ENCODE data around the gene TCEAL1. TPM values are rescaled to one million over a fixed set of nuclear protein-coding genes. Genes with fewer than 3 reads are reported as not detected.
A peak's percentile ranks its signal among the peaks of the same experiment; 100 is the strongest.

TCEAL1 gene
- total RNA-seq = 10 to 100 TPM; 14.8 to 28.0 TPM

- H3K36me3 ChIP-seq (replicated peaks in 1 of 2; ENCODE audit: insufficient read depth in 1 of 2, low read depth in 2 of 2) = no peaks in the 10 kb centered on the region
- intact Hi-C loops (cut with DNase I) = no loop called here
- WGBS, 2 donors = 2 to 3% methylated on average over 21 to 23 of the region's 32 CpGs
- peaks cover 7% of the 10 kb centered on the region for H3K4me1 ChIP-seq
- peak in 1 of 7 experiments; percentile 14 for TF ChIP-seq CTCF (IDR thresholded peaks at IDR 0.05)
- TF ChIP-seq POLR2A (IDR thresholded peaks at IDR 0.05) = peak in 2 of 3 donors; percentile 38 to 65
- H3K27me3 ChIP-seq = no peaks in the 10 kb centered on the region
- peak; percentile 60 to 77 (median 68) for DNase-seq
- peak within 1 kb of the TSS; percentile 64 to 92 (median 81) for H3K27ac ChIP-seq
- peak within 1 kb of the TSS; percentile 31 to 45 for H3K4me3 ChIP-seq
- ATAC-seq = peak; percentile 74
- no peaks in the 10 kb centered on the region for H3K9me3 ChIP-seq
These were observed at the start of gene TCEAL1 for GRCh38 chrX:103628386-103629317. Gene TCEAL1 (plus strand): TSS chrX:103628975. CDS start chrX:103629917, 942 bp downstream.

- H3K27me3 ChIP-seq = no peaks in the 10 kb centered on the region
- H3K27ac ChIP-seq = no peak overlapping the region
- ATAC-seq (no peak), DNase-seq (no peak)
- H3K4me3 ChIP-seq = no peak overlapping the region
- no peaks in the 10 kb centered on the region for H3K36me3 ChIP-seq (replicated peaks in 1 of 2; ENCODE audit: insufficient read depth in 1 of 2, low read depth in 2 of 2)
- H3K9me3 ChIP-seq = no peaks in the 10 kb centered on the region
- TF ChIP-seq CTCF (IDR thresholded peaks at IDR 0.05) = no peak
- no peak for TF ChIP-seq POLR2A (IDR thresholded peaks at IDR 0.05)
- H3K4me1 ChIP-seq = peaks cover 8% of the 10 kb centered on the region
- 84 to 86% methylated on average over 3 of the region's 3 CpGs for WGBS, 2 donors
- intact Hi-C loops (cut with DNase I) = no loop called here
These were observed 44.2 kb upstream of the TCEAL1 start for GRCh38 chrX:103584596-103584995.

GRCh38 chrX:103585411-103586313 is 43.1 kb upstream of the TCEAL1 start, which contains the start of gene TCEAL4:
Gene TCEAL4 (plus strand): TSS chrX:103585515. CDS start chrX:103586676, 1,161 bp downstream.
- DNase-seq = peak; percentile 59 to 73 (median 62)
- Histone ChIP-seq H3K27me3 (no peaks in the 10 kb centered on the region), H3K36me3 (replicated peaks in 1 of 2; ENCODE audit: insufficient read depth in 1 of 2, low read depth in 2 of 2) (no peaks in the 10 kb centered on the region), H3K9me3 (no peaks in the 10 kb centered on the region), H3K27ac (peak within 1 kb of the TSS; percentile 60 to 82 (median 76)), H3K4me3 (peak within 1 kb of the TSS; percentile 47 to 50), H3K4me1 (peaks cover 8% of the 10 kb centered on the region)
- TF ChIP-seq POLR2A (IDR thresholded peaks at IDR 0.05) (peak; percentile 17 to 68 (median 59)), CTCF (IDR thresholded peaks at IDR 0.05) (no peak)
- ATAC-seq = peak; percentile 87
- WGBS, 2 donors = 0% methylated on average over 24 to 39 of the region's 56 CpGs
- intact Hi-C loops (cut with DNase I) = no loop called here

GRCh38 chrX:103586314-103586646 is 42.5 kb upstream of the TCEAL1 start:
- peak in 3 of 4 donors; percentile 5 to 22 (median 11) for DNase-seq
- Histone ChIP-seq H3K36me3 (replicated peaks in 1 of 2; ENCODE audit: insufficient read depth in 1 of 2, low read depth in 2 of 2) (no peaks in the 10 kb centered on the region), H3K27me3 (no peaks in the 10 kb centered on the region)

More at GRCh38 chrX:103586314-103586646, 42.5 kb upstream of the TCEAL1 start:
- peak; percentile 38 for ATAC-seq
- H3K4me1 ChIP-seq = peaks cover 8% of the 10 kb centered on the region
- intact Hi-C loops (cut with DNase I) = no loop called here
- TF ChIP-seq POLR2A (IDR thresholded peaks at IDR 0.05) = no peak
- no peak for TF ChIP-seq CTCF (IDR thresholded peaks at IDR 0.05)
- H3K4me3 ChIP-seq = no peak overlapping the region
- WGBS, 2 donors = 11% methylated on average over 5 of the region's 5 CpGs; no CpG with 5 or more reads in 1 of the 2 donors
- peak overlapping the region in 3 of 4 donors; percentile 75 to 82 (median 77) for H3K27ac ChIP-seq
- H3K9me3 ChIP-seq = no peaks in the 10 kb centered on the region

Data from body of pancreas (tissue), 4 donors.